ENCODE measurements around the gene GKAP1. TPM values are rescaled to one million over a fixed set of nuclear protein-coding genes. Genes with fewer than 3 reads are reported as not detected.

The GKAP1 gene
- total RNA-seq, 4 donors from 2014 or later: 7.5 to 22.3 (median 10.7) TPM

DNA sequence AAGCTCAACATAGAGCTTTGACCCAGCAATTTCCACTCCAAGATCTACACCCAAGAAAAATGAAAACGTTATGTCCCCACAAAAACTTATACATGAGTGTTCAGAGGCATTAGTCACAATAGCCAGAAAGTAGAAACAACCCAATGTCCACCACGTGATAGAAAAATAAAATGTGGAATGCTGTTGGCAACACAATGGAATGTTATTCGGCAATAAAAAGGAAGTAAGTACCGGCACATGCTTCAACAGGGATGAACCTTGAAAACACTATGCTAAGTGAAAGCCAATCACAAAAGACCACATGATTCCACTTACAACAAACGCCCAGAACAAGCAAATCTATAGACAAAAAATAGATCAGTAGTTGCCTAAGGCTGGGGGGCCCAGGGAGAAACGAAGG is 115.8 kb downstream of the GKAP1 start:
- H3K4me1 ChIP-seq: peaks cover 0 to 28% (median 9%) of the 10 kb centered on the region in 4 donors
- no peak for DNase-seq
- H3K36me3 ChIP-seq: no peaks in the 10 kb centered on the region
- no peaks in the 10 kb centered on the region for H3K27me3 ChIP-seq
- no peak overlapping the region for H3K4me3 ChIP-seq
- H3K27ac ChIP-seq: no peak overlapping the region
- H3K9me3 ChIP-seq: no peaks in the 10 kb centered on the region
- no peak for TF ChIP-seq POLR2A (IDR thresholded peaks at IDR 0.05)
- TF ChIP-seq, protein P1, sequence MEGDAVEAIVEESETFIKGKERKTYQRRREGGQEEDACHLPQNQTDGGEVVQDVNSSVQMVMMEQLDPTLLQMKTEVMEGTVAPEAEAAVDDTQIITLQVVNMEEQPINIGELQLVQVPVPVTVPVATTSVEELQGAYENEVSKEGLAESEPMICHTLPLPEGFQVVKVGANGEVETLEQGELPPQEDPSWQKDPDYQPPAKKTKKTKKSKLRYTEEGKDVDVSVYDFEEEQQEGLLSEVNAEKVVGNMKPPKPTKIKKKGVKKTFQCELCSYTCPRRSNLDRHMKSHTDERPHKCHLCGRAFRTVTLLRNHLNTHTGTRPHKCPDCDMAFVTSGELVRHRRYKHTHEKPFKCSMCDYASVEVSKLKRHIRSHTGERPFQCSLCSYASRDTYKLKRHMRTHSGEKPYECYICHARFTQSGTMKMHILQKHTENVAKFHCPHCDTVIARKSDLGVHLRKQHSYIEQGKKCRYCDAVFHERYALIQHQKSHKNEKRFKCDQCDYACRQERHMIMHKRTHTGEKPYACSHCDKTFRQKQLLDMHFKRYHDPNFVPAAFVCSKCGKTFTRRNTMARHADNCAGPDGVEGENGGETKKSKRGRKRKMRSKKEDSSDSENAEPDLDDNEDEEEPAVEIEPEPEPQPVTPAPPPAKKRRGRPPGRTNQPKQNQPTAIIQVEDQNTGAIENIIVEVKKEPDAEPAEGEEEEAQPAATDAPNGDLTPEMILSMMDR (IDR thresholded peaks at IDR 0.05): no peak

DNA sequence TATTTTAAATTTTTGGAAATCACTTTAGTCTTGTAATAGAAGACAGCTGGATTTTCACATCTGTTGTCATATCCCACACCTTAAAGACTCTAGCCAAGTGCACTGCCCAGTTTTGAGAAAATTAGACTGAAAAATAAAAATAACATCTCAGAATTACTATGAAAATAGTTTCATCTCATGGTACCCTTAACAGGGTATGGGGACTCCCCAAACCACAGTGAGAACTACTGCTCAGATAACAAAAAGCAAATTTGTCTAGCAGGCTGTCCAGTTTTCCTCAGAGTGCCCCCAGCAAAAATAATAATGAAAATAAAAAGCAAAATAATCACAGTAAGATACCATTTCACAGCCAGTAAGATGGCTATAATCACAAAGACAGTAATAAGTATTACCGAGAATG is 116.3 kb downstream of the GKAP1 start:
- Histone ChIP-seq H3K4me3 (no peak overlapping the region), H3K27me3 (no peaks in the 10 kb centered on the region), H3K36me3 (no peaks in the 10 kb centered on the region), H3K9me3 (no peaks in the 10 kb centered on the region), H3K4me1 (peaks cover 0 to 28% (median 9%) of the 10 kb centered on the region in 4 donors), H3K27ac (no peak overlapping the region)
- no peak for DNase-seq
- no peak for TF ChIP-seq POLR2A (IDR thresholded peaks at IDR 0.05)
- TF ChIP-seq, protein P1 (IDR thresholded peaks at IDR 0.05): no peak

DNA sequence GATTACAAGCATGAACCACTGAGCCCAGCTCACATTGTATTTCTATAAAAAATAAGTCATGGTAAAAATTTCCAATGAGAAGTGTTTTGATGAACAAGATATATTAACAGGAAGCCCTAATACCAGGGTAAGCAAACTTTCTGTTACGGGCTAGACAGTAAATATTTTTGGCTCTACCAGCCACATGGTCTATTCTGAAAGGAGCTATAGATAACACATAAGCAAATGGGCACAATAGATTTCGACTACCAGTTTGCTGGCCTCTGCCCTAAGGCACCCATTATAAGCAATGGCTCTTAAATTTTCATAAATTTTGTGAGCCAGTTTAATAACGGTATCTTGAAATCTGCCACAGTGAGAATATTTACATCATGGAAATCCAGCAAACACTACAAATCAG is 118.0 kb downstream of the GKAP1 start:
- TF ChIP-seq, protein P1 (IDR thresholded peaks at IDR 0.05): no peak
- TF ChIP-seq POLR2A (IDR thresholded peaks at IDR 0.05): no peak
- peaks cover 0 to 14% (median 7%) of the 10 kb centered on the region in 4 donors for H3K4me1 ChIP-seq
- no peak for DNase-seq

DNA sequence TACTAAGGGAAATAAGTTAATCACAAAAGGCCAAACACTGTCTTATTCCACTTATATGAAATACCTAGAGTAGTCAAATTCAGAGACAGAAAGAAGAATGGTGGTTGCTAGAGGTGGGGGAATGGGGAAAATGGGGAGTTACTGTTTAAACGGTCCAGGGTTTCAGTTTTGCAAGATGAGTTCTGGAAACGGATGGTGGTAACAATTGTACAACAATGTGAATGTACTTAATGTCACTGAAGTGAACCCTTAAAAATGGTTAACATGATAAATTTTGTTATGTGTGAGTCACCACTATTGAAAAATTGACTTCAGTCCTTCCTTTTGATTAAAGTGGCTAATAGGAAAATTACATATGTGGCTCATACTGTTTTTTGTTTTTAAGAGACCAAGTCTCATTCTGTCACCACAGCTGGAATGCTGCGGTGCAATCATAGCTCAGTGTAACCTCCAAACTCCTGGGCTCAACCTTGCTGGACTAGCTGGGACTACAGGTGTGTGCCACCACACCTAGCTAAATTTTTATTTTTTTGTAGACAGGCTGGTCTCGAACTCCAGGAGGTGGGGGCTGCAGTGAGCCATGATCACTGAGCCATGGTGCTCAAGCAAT is 118.5 kb downstream of the GKAP1 start:
- Histone ChIP-seq H3K27me3 (no peaks in the 10 kb centered on the region), H3K27ac (no peak overlapping the region), H3K36me3 (no peaks in the 10 kb centered on the region), H3K4me1 (peaks cover 0 to 14% (median 7%) of the 10 kb centered on the region in 4 donors), H3K9me3 (no peaks in the 10 kb centered on the region), H3K4me3 (no peak overlapping the region)
- TF ChIP-seq, protein P1 (IDR thresholded peaks at IDR 0.05): no peak
- TF ChIP-seq POLR2A (IDR thresholded peaks at IDR 0.05): no peak
- DNase-seq: no peak

More for the DNA sequence above, 118.0 kb downstream of the GKAP1 start:
- H3K27me3 ChIP-seq: no peaks in the 10 kb centered on the region
- no peaks in the 10 kb centered on the region for H3K9me3 ChIP-seq
- no peak overlapping the region for H3K27ac ChIP-seq
- H3K4me3 ChIP-seq: no peak overlapping the region
- H3K36me3 ChIP-seq: no peaks in the 10 kb centered on the region

DNA sequence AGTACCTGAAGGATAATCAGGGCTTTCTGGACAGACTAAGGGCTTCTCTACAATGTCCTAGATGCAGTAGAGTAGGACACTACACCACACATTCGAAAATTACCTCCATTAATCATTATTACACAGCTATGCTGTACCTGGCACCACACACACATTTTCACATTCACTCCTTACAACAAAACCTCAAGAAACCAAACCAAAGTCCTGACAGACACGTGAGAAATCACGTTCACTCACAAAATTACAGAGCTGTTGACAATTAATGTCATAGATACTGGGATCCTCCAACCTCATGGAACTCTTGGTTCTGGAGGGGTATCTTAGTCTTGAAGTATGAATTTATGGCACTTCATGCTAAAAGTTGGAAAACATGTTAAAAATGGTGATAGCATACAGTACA is 126.1 kb downstream of the GKAP1 start:
- no peaks in the 10 kb centered on the region for H3K36me3 ChIP-seq
- H3K4me3 ChIP-seq: no peak overlapping the region
- H3K9me3 ChIP-seq: no peaks in the 10 kb centered on the region
- no peak overlapping the region for H3K27ac ChIP-seq
- no peaks in the 10 kb centered on the region for H3K27me3 ChIP-seq
- peaks cover 0 to 11% (median 0%) of the 10 kb centered on the region in 4 donors for H3K4me1 ChIP-seq
- TF ChIP-seq, protein P1 (IDR thresholded peaks at IDR 0.05): no peak
- TF ChIP-seq POLR2A (IDR thresholded peaks at IDR 0.05): no peak
- no peak for DNase-seq

Other genes starting within 250 kb of the GKAP1 start
- 10 to 100 TPM in 2 of 4 donors, 1 to 10 TPM in 1, not detected in 1; 9.9 to 14.1 (median 12.1) TPM for gene IDNK, start 194.6 kb downstream of the GKAP1 start, total RNA-seq
- 100 to 1,000 TPM in 2 of 4 donors, 10 to 100 TPM in 2; 65.3 to 117 (median 94.9) TPM for gene UBQLN1, start 109.8 kb downstream of the GKAP1 start, total RNA-seq
- 10 to 100 TPM in 1 of 4 donors, 1 to 10 TPM in 3; 1.8 to 29.7 (median 9.2) TPM for gene KIF27, start 103.7 kb upstream of the GKAP1 start, total RNA-seq
- gene HNRNPK, start 162.4 kb upstream of the GKAP1 start, total RNA-seq: 100 to 1,000 TPM; 310 to 396 (median 360) TPM
- 1 to 10 TPM; 8.2 to 9.1 (median 8.4) TPM for gene RMI1, start 163.0 kb upstream of the GKAP1 start, total RNA-seq